IMR-90 (cell line): ENCODE data around the gene NDNF. TPM values are rescaled to one million over a fixed set of nuclear protein-coding genes. Genes with fewer than 3 reads are reported as not detected.

Source experiments
- ATAC-seq: fragments of 200-7000 bp; cut with Tn5 transposase; 2 replicates; pipeline ENCODE4 v1.9.1; 2020; ENCODE audit warnings: low read depth, mild to moderate bottlenecking, moderate library complexity
- BruUV-seq: library from RNA; stranded (reverse); fragments of 400-500 nt; replicated peaks from 2 replicates; lab custom pipeline; 2021; lab: Mats Ljungman, UMichigan
- CTCF ChIA-PET: fragments of 300-600 bp; formaldehyde crosslinking; extraction: SDS; loops from one replicate; lab custom pipeline; 2021; ENCODE audit warnings: antibody characterized with exemption; lab: Yijun Ruan, JAX
- POLR2A ChIA-PET: fragments of 300-600 bp; sonication (Branson Sonifier 250); formaldehyde crosslinking; loops from one replicate; lab custom pipeline; 2022; ENCODE audit warnings: antibody characterized with exemption; ENCODE audit not compliant: unreplicated experiment; lab: Charles Lee
- DNase-seq: peaks from one replicate; pipeline ENCODE4 v3.0.0; 2013
- H2AFZ ChIP-seq: replicated peaks from 2 replicates; pipeline ENCODE3; 2013; ENCODE audit warnings: low read length, mild to moderate bottlenecking; ENCODE audit not compliant: poor library complexity
- H2AK5ac ChIP-seq: 2 replicates; pipeline ENCODE4 v1.6.1; 2013; ENCODE audit warnings: low read depth, low read length, inconsistent platforms
- H2AK9ac ChIP-seq: replicated peaks from 2 replicates; pipeline ENCODE3; 2013; ENCODE audit warnings: mild to moderate bottlenecking, low read depth, low read length, moderate library complexity; ENCODE audit not compliant: poor library complexity
- H2BK120ac ChIP-seq: 2 replicates; pipeline ENCODE4 v1.6.1; 2013; ENCODE audit warnings: low read depth, low read length, inconsistent platforms
- H2BK15ac ChIP-seq: 3 replicates; pipeline ENCODE4 v1.6.1; 2013; ENCODE audit warnings: low read depth, low read length, inconsistent platforms
- H2BK20ac ChIP-seq: 2 replicates; pipeline ENCODE4 v1.6.1; 2013; ENCODE audit warnings: low read depth, mild to moderate bottlenecking, inconsistent platforms, low read length, moderate library complexity
- H2BK5ac ChIP-seq: 2 replicates; pipeline ENCODE4 v1.6.1; 2013; ENCODE audit warnings: mild to moderate bottlenecking, low read depth, low read length, inconsistent platforms; ENCODE audit not compliant: poor library complexity, severe bottlenecking
- H3K14ac ChIP-seq: replicated peaks from 2 replicates; pipeline ENCODE4 v1.6.1; 2013; ENCODE audit warnings: low read depth, low read length, inconsistent platforms
- H3K18ac ChIP-seq: 2 replicates; pipeline ENCODE4 v1.6.1; 2013; ENCODE audit warnings: low read depth, low read length, control low read depth
- H3K23ac ChIP-seq: 2 replicates; pipeline ENCODE4 v1.6.1; 2013; ENCODE audit warnings: low read depth, low read length, inconsistent platforms
- H3K27ac ChIP-seq: 2 replicates; pipeline ENCODE4 v1.5.1; 2013; ENCODE audit warnings: mild to moderate bottlenecking, control low read depth, low read length; ENCODE audit not compliant: insufficient read depth
- H3K27me3 ChIP-seq: 2 replicates; pipeline ENCODE4 v1.6.1; 2013; ENCODE audit warnings: low read length; ENCODE audit not compliant: control insufficient read depth, insufficient read depth
- H3K36me3 ChIP-seq: 2 replicates; pipeline ENCODE4 v1.6.1; 2013; ENCODE audit warnings: low read length, mixed read lengths; ENCODE audit not compliant: control insufficient read depth, insufficient read depth
- H3K4ac ChIP-seq: 2 replicates; pipeline ENCODE4 v1.6.1; 2013; ENCODE audit warnings: low read depth, low read length, inconsistent platforms
- H3K4me1 ChIP-seq: 2 replicates; pipeline ENCODE4 v1.6.1; 2013; ENCODE audit warnings: low read length, mixed read lengths; ENCODE audit not compliant: control insufficient read depth, insufficient read depth
- H3K4me2 ChIP-seq: 2 replicates; pipeline ENCODE4 v1.6.1; 2013; ENCODE audit warnings: low read depth, mild to moderate bottlenecking, control low read depth, low read length, moderate library complexity
- H3K4me3 ChIP-seq: 2 replicates; pipeline ENCODE4 v1.5.1; 2013; ENCODE audit warnings: low read depth, mild to moderate bottlenecking, control low read depth, low read length, moderate library complexity; ENCODE audit not compliant: insufficient read depth
- H3K56ac ChIP-seq: 2 replicates; pipeline ENCODE4 v1.6.1; 2013; ENCODE audit warnings: low read length, inconsistent platforms; ENCODE audit not compliant: insufficient read depth; ENCODE audit errors: extremely low read depth
- H3K79me1 ChIP-seq, 2 experiments: 2 replicates each; pipeline ENCODE4 v1.6.1; 2013; ENCODE audit warnings: low read length in 2 of 2, inconsistent platforms in 1 of 2, low read depth in 1 of 2
- H3K9ac ChIP-seq: 2 replicates; pipeline ENCODE4 v1.6.1; 2013; ENCODE audit warnings: low read depth, low read length, control low read depth
- H3K9me1 ChIP-seq: 2 replicates; pipeline ENCODE4 v1.6.1; 2013; ENCODE audit warnings: low read length, inconsistent platforms; ENCODE audit not compliant: insufficient read depth
- H3K9me3 ChIP-seq: 2 replicates; pipeline ENCODE4 v1.6.1; 2013; ENCODE audit warnings: low read length; ENCODE audit not compliant: control insufficient read depth, insufficient read depth
- H4K20me1 ChIP-seq: 2 replicates; pipeline ENCODE4 v1.6.1; 2013; ENCODE audit warnings: low read length, inconsistent platforms; ENCODE audit not compliant: insufficient read depth
- H4K5ac ChIP-seq: 2 replicates; pipeline ENCODE4 v1.6.1; 2013; ENCODE audit warnings: mild to moderate bottlenecking, low read depth, low read length, control low read depth
- H4K8ac ChIP-seq, 2 experiments: 2 replicates each; pipeline ENCODE4 v1.6.1; 2013; ENCODE audit warnings: low read depth in 2 of 2, low read length in 2 of 2, control low read depth in 1 of 2, inconsistent platforms in 1 of 2
- H4K91ac ChIP-seq: 2 replicates; pipeline ENCODE4 v1.6.1; 2013; ENCODE audit warnings: low read depth, low read length, inconsistent platforms; ENCODE audit not compliant: insufficient read depth
- BHLHE40 ChIP-seq: fragments of 150-350 bp; IDR thresholded peaks from 2 replicates; pipeline ENCODE4 v1.6.1; 2016; ENCODE audit warnings: mild to moderate bottlenecking, low read depth, low read length
- NFE2L2 ChIP-seq: fragments of 150-350 bp; IDR thresholded peaks from 2 replicates; pipeline ENCODE4 v1.6.1; 2016; ENCODE audit warnings: low read depth, mild to moderate bottlenecking, low read length
- RCOR1 ChIP-seq: IDR thresholded peaks from 2 replicates; pipeline ENCODE4 v1.6.1; 2012; ENCODE audit warnings: mild to moderate bottlenecking, low read length, improper control_type of control experiment; ENCODE audit not compliant: insufficient replicate concordance
- WGBS, 2 experiments: methylation state at CpG; one replicate each; pipeline versions ENCODE4 v1.1.5 to v1.1.7; 2013; ENCODE audit warnings: missing lambda C conversion rate in 2 of 2; ENCODE audit not compliant: insufficient read length in 1 of 2; ENCODE audit errors: extremely low coverage in 2 of 2; 5-methylcytosine and 5-hydroxymethylcytosine counted together
- dilution Hi-C: fragments of 300-500 bp; cut with HindIII; formaldehyde crosslinking; loops from one replicate; pipeline ENCODE4 v1.14.3; 2018; ENCODE audit warnings: low sequenced_read_pairs; ENCODE audit not compliant: unreplicated experiment
- in situ Hi-C: fragments of 300-500 bp; cut with MboI; formaldehyde crosslinking; loops from 3 replicates; pipeline ENCODE4 v1.14.3; 2019; ENCODE audit warnings: low sequenced_read_pairs, inconsistent platforms, mixed read lengths
- intact Hi-C: fragments of 100-400 bp; cut with micrococcal nuclease; formaldehyde crosslinking; loops from 2 replicates; pipeline ENCODE4 v1.10.0; 2022
- polyA plus RNA-seq, 3 experiments: library from polyadenylated mRNA; depleted of rRNA; stranded (reverse); fragments of >200 nt; gene quantifications; 2 replicates each; pipeline ENCODE4 v1.2.3, GENCODE V29; 2012; ENCODE audit warnings: low replicate concordance in 1 of 3
- total RNA-seq: library from RNA; depleted of rRNA; stranded (reverse); fragments of >200 nt; gene quantifications from 2 replicates; pipeline ENCODE4 v1.2.3, GENCODE V29; 2012

The NDNF gene
- total and polyA plus RNA-seq, 2 of the 4 experiments (the other 2 are of a cell fraction), result under 0.01 TPM; not detected in 1

GRCh38 chr4:121073004-121073435 lies 685 bp upstream of the NDNF start:
- Histone ChIP-seq H2BK5ac (no peak overlapping the region), H2BK120ac (no peak overlapping the region), H3K9me3 (no peaks in the 10 kb centered on the region), H2AFZ (peak overlapping the region; percentile 74), H3K27me3 (peaks cover 55% of the 10 kb centered on the region), H3K56ac (no peak overlapping the region), H3K9ac (no peak overlapping the region), H4K91ac (no peak overlapping the region), H3K4ac (no peak overlapping the region), H3K4me3 (peak overlapping the region; percentile 25; the same call in 1 of the 2 replicates), H4K20me1 (no peaks in the 10 kb centered on the region), H2BK20ac (no peak overlapping the region), H2AK9ac (no peak overlapping the region), H3K36me3 (no peaks in the 10 kb centered on the region), H3K18ac (no peak overlapping the region), H4K5ac (no peak overlapping the region), H3K27ac (no peak overlapping the region), H2BK15ac (no peak overlapping the region), H3K14ac (no peak overlapping the region), H3K4me1 (peaks cover 5% of the 10 kb centered on the region; the same call in 1 of the 2 replicates), H3K4me2 (peak overlapping the region; percentile 73), H3K9me1 (no peaks in the 10 kb centered on the region), H4K8ac (no peak overlapping the region), H3K23ac (no peak overlapping the region; the same call in 1 of the 2 replicates), H2AK5ac (no peak overlapping the region), H3K79me1 (no peaks in the 10 kb centered on the region)
- ATAC-seq, result no peak
- TF ChIP-seq RCOR1 (no peak), NFE2L2 (no peak), BHLHE40 (no peak)
- no TSS peak for BruUV-seq
- WGBS, 2 experiments, result 3% methylated on average over 6 of the region's 12 CpGs; no CpG with 5 or more reads in 1 of the 2 experiments
- no peak for DNase-seq
- dilution Hi-C loops, result no loop called here
- in situ Hi-C loops, result no loop called here
- POLR2A ChIA-PET, result no interaction called here
- intact Hi-C loops, result no loop called here
- CTCF ChIA-PET, result no interaction called here
